OCI-M2 (cell line): ENCODE measurements around the gene SGCD.
"Not testable (repeated sequence)": the region's sequence is repeated elsewhere in the genome, so short reads cannot be mapped to it uniquely, and the experiment has no call there.

Experiments
- DNase-seq: peaks from one replicate; lab custom pipeline; 2025; ENCODE audit not compliant: unreplicated experiment; lab: John Stamatoyannopoulos, UW

The SGCD gene

DNA sequence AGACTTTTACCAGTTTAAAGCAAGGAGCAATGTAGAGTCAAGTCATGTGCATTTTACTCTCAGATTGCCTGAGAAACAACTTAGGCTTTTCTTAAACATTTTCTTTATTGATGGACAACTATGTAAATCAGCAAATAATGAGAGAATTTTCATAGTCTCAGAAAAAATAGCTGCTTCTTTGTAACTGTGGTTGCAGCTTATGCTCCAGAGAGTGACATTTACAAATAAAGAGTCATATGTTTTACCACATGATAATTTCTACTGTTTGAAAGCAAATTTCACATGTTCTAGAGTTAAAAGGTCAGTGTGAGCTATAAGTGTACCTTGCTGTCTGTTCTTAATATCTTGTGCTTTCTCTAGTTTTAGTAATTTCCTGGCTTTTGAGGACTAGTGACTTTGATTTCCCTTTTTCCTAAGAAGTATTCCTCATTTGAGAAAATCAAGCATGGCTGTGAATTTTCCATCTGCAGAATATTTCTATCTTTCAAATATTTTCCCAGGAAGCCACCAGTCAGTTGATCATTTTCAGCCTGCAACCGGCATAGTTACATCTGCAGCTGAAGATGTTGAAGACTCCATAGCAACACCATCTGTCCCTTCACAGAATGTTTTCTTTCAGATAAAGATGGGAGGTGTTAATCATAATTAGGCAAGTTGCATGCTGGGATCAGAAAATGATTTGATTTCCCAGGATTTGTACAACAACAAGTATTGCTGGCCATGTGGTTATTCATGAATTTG lies 229.9 kb downstream of the SGCD start:
- DNase-seq, result no peak

GRCh38 chr5:156560002-156560401 lies 233.0 kb downstream of the SGCD start:
- DNase-seq, result no peak

DNA sequence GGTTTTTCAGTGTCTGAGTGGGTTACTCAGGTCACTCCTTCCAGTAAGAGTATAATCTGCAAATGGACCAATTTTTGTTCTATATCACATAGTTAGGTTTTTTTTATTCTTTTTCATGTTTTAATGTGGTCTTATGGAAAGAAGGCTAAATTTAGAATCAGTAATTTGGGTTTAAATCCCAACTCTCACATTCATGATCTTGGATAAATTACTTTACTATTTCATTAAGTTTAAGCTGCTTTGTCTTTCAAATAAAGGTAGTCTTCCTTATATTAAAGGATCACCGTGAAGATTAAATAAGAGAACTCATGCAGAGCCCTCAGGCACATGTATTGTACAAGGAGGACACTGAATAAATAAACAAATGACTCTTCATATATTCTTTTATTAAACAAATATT lies 234.7 kb downstream of the SGCD start:
- DNase-seq, result no peak

DNA sequence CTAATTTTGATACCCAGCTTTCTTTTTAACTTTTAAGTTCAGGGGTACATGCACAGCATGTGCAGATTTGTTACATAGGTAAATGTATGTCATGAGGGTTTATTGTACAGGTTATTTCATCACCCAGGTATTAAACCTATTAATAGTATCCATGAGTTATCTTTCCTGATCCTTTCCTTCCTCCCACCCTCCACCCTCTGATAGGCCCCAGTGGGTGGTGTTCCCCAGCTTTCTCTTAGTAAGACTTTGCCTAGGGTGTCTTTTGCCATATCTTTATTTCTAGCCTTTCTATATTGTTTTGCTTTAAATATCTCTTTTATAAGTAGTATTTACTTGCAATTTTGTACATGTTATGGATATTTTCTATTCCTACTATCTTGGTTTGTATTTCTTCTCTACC lies 243.7 kb downstream of the SGCD start:
- no peak for DNase-seq

- no peak for DNase-seq
These were observed 254.8 kb downstream of the SGCD start for GRCh38 chr5:156581725-156582124.

- DNase-seq, result no peak
These were observed 255.2 kb downstream of the SGCD start for GRCh38 chr5:156582193-156582598.

GRCh38 chr5:156584871-156585270 lies 257.9 kb downstream of the SGCD start:
- no peak for DNase-seq

- no peak for DNase-seq
These were observed 259.0 kb downstream of the SGCD start for GRCh38 chr5:156585999-156586398.

- DNase-seq, result no peak
These were observed 260.0 kb downstream of the SGCD start for GRCh38 chr5:156587012-156587411.

DNA sequence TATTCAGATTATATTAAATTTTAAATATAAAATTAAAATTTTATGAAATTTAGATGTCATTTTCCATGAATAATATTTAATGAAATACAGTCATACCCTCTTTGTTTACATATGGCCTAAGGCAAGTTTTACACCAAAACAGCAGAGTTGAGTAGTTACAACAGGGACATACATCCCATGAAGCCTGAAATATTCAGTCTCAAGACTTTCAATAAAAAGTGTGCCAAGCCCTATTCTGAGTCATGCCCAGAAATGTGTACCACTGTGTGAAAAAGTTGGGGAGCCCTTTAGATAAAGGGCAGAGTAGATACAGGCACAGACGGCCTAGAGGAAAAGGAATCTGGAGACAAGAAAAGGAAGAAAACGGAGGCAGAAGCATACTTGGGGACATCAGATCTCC lies 261.3 kb downstream of the SGCD start:
- DNase-seq, result no peak

DNA sequence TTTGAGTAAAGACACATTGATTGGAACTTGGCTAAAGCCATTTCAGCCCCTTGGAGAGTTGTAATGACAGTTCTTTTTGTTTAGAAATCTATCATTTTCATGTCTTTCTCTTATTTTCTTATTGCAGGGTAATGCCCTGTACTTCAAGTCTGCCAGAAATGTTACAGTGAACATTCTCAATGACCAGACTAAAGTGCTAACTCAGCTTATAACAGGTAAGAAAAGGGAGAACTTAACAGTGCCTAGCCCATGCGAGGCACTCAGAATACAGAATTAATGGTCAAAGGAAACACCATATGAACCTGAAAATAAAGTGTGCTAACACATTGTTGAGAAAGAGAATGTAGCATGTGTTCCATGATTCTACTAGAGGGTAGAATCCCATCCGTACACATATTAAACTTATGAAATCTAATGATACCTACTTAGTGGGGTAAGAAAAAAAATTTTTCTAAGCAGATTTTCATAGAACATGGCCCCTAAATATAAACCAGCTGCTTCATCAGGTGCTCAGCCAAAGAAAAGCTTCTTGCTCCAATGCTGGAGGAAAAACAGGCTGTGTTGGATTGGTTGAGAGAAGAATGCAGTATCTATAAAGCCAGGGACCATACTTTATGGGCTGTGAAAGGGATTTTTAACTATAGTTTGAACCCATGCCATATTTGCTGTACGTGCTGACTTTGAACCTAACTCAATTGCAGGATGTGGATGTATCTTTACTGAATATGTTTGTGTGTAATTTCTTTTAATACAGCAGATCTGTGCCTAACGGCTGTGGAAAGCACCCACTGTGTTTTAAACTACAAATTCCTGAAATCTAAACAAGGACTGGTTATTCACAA lies 262.4 kb downstream of the SGCD start:
- DNase-seq, result no peak

DNA sequence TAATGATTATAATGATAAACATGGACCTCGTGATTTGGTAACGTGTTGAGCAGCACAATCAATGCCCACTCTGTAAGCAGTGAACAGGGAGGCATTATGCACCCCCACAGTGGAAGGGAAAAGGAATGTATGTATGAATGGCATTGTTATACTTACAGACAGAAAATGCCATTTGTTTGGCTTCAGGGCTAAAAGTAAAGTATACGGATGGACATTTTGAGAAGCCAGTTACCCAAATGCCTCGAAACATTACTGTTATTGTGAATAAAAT lies 262.9 kb downstream of the SGCD start:
- DNase-seq, result no peak

GRCh38 chr5:156590978-156591377 lies 264.0 kb downstream of the SGCD start:
- no peak for DNase-seq

GRCh38 chr5:156591631-156592030 lies 264.7 kb downstream of the SGCD start:
- no peak for DNase-seq

DNA sequence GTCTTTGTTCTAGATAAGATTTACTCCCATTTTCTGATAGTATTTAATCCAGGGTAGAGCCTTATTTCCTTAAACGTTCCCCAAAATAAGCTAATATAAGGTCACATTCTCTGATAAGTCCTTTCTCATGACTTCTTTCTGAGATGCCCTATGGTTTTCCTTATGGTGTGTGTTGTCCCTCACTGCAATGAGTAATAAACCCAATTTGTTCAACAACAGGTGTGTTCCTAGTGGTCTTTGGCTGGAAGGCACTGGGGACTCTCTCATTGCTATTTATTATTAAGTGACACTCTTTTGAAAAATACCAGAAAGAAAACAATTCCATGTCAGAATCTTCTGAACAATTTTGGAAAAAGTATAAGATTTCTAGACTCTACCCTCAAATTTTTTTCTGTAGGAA lies 266.6 kb downstream of the SGCD start:
- no peak for DNase-seq

GRCh38 chr5:156594406-156594805 lies 267.4 kb downstream of the SGCD start:
- DNase-seq, result no peak

DNA sequence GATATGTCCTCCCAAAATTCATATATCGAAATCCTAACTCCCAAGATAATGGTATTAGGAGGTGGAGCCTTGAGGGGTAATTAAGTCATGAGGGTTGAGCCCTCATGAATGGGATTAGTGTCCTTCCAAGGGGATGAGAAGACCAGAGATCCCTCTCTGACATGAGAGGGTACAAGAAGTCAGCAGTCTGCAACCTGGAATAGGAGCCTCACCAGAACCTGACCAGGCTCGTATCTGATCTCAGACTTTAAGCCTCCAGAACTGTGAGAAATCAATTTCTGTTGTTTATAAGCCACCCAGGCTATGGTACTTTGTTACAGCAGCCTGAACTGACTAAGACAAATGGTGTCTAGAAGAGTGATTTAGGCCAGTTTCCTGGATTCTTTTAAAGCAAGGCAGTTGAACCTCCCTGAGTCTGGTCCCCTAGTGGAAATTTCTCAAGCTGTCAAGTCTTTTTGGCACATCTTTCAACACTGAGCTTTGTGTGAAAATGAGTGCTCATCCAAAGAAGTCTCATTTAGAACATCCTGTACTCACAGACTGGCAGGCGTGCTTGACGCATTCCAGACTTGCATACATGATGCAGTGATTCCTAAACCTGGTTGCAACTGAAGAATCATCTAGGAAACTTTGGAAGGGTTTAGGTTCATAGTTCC lies 268.3 kb downstream of the SGCD start:
- no peak for DNase-seq

DNA sequence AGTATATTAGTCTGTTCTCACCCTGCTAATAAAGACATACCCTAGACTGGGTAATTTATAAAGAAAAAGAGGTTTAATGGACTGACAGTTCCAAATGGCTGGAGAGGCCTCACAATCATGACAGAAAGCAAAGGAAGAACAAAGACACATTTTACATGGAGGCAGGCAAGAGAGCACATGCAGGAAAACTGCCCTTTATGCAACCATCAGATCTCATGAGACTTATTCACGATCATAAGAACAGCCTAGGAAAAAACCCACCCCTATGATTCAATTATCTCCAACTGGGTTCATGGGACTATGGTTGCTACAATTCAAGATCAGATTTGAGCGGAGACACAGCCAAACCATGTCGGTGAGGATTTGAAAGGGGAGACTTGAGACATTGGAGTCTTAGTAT lies 270.3 kb downstream of the SGCD start:
- no peak for DNase-seq

DNA sequence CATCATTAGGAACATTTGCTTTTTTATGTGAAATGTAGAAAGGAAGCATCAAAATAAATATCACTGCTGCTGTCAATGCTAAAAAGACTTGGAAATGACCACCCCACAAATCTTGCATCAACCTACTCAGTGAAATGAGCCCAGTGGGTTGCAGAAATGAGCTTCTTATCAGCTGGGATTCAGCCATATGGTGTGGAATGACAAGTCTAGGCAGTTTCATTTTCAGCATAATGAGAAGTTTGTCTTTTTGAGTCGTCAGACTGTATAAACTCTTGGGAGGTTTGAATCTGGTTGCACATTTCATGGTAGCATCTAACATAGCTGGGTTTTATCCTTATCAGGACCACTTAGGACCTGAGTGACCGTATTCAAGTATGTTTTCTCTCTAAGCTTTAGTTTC lies 272.0 kb downstream of the SGCD start:
- DNase-seq, result no peak

DNA sequence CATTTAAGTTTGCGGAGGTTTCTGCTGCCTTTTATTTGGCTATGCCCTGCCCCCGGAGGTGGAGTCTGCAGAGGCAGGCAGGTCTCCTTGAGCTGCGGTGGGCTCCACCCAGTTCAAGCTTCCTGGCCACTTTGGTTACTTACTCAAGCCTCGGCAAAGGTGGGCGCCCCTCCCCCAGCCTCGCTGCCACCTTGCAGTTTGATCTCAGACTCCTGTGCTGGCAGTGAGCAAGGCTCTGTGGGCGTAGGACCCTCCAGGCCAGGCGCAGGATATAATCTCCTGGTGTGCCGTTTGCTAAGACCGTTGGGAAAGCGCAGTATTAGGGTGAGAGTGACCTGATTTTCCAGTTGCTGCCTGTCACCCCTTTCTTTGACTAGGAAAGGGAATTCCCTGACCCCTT lies 283.6 kb downstream of the SGCD start:
- DNase-seq, result not testable (repeated sequence)

GRCh38 chr5:156615901-156616300 lies 288.9 kb downstream of the SGCD start:
- no peak for DNase-seq

- DNase-seq, result no peak
These were observed 290.5 kb downstream of the SGCD start for GRCh38 chr5:156617426-156617825.
